Erythroblast (primary cell): Measurements from ENCODE around the gene ETS2.

ENCODE experiments used
- GATA1 ChIP-seq: IDR thresholded peaks from 2 replicates; pipeline ENCODE4 v1.6.1; 2011; ENCODE audit warnings: low read depth, mild to moderate bottlenecking, control low read depth, low read length, moderate library complexity
- POLR2A ChIP-seq: IDR thresholded peaks from 2 replicates; pipeline ENCODE4 v1.6.1; 2011; ENCODE audit warnings: mild to moderate bottlenecking, low read length

DNA sequence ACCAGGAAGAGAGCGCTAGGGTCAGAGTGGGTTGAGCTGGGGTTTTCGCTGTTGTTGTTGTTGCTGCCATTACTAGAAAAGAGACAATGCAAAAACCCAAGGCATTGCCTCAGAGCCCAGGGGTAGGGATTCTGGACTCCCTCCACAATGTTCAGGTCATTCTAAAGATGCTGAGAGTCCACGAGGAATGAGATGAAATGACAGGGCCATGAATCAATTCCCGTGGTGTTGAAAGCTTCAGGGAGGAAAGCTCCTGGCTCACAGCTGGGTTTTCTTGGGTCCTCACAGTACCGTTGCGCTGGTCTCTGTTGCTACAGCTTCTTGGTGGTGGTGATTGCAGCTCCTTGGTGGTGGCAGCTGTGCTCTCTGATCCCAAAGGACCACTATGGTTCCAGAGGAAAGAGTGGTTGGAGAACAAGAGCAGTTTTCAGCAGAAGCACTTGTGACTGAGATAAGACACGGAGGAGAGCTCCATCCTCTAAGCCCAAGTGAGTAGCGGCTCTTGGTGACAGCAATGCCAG, 58.2 kb downstream of the ETS2 start:
- TF ChIP-seq POLR2A (no peak), GATA1 (no peak)
